ENCODE measurements around the gene BST2.
A peak's percentile ranks its signal among the peaks of the same experiment; 100 is the strongest.

The BST2 gene

GRCh38 chr19:17401628-17402027 is 3.8 kb downstream of the BST2 start:
- Histone ChIP-seq H3K4me3 (ENCODE audit: extremely low read depth, insufficient read depth, low read length, poor library complexity, severe bottlenecking) (no peak overlapping the region), H3K4me1 (ENCODE audit: control insufficient read depth, insufficient read depth, low read length, poor library complexity, severe bottlenecking) (peaks cover 10% of the 10 kb centered on the region), H3K36me3 (ENCODE audit: control insufficient read depth, insufficient read depth, low read length) (no peaks in the 10 kb centered on the region), H3K9me3 (ENCODE audit: control insufficient read depth, low read length) (no peaks in the 10 kb centered on the region), H3K27ac (ENCODE audit: low read depth, low read length, severe bottlenecking) (no peak overlapping the region)
- 88 to 92% methylated on average over 5 to 6 of the region's 6 CpGs for WGBS, 2 experiments (ENCODE audit: insufficient coverage in 2 of 2)

GRCh38 chr19:17398902-17399527 is 6.4 kb downstream of the BST2 start:
- Histone ChIP-seq H3K4me1 (ENCODE audit: control insufficient read depth, insufficient read depth, low read length, poor library complexity, severe bottlenecking) (no peaks in the 10 kb centered on the region), H3K9me3 (ENCODE audit: control insufficient read depth, low read length) (no peaks in the 10 kb centered on the region), H3K36me3 (ENCODE audit: control insufficient read depth, insufficient read depth, low read length) (no peaks in the 10 kb centered on the region), H3K27ac (ENCODE audit: low read depth, low read length, severe bottlenecking) (no peak overlapping the region), H3K4me3 (ENCODE audit: extremely low read depth, insufficient read depth, low read length, poor library complexity, severe bottlenecking) (no peak overlapping the region)
- 75 to 82% methylated on average over 4 to 7 of the region's 8 CpGs for WGBS, 2 experiments (ENCODE audit: insufficient coverage in 2 of 2)

- no peak overlapping the region for H3K27ac ChIP-seq (ENCODE audit: low read depth, low read length, severe bottlenecking)
- no peak overlapping the region for H3K4me3 ChIP-seq (ENCODE audit: extremely low read depth, insufficient read depth, low read length, poor library complexity, severe bottlenecking)
- peaks cover 1% of the 10 kb centered on the region for H3K9me3 ChIP-seq (ENCODE audit: control insufficient read depth, low read length)
- WGBS, 2 experiments (ENCODE audit: insufficient coverage in 2 of 2), result 20% methylated on average over 13 to 19 of the region's 19 CpGs
- H3K36me3 ChIP-seq (ENCODE audit: control insufficient read depth, insufficient read depth, low read length), result no peaks in the 10 kb centered on the region
- peaks cover 5% of the 10 kb centered on the region for H3K4me1 ChIP-seq (ENCODE audit: control insufficient read depth, insufficient read depth, low read length, poor library complexity, severe bottlenecking)
Observed at GRCh38 chr19:17394891-17395415, 10.5 kb downstream of the BST2 start.

GRCh38 chr19:17393914-17394313 is 11.5 kb downstream of the BST2 start, which contains the start of gene CCDC194:
Gene CCDC194 (minus strand): TSS chr19:17394196. CDS start chr19:17394158, 38 bp downstream.
- WGBS, 2 experiments (ENCODE audit: insufficient coverage in 2 of 2), result 94% methylated on average over 40 to 41 of the region's 41 CpGs
- H3K4me3 ChIP-seq (ENCODE audit: extremely low read depth, insufficient read depth, low read length, poor library complexity, severe bottlenecking), result no peak within 1 kb of the TSS
- H3K27ac ChIP-seq (ENCODE audit: low read depth, low read length, severe bottlenecking), result no peak within 1 kb of the TSS
- H3K36me3 ChIP-seq (ENCODE audit: control insufficient read depth, insufficient read depth, low read length), result no peaks in the 10 kb centered on the region
- peaks cover 12% of the 10 kb centered on the region for H3K9me3 ChIP-seq (ENCODE audit: control insufficient read depth, low read length)
- peaks cover 5% of the 10 kb centered on the region for H3K4me1 ChIP-seq (ENCODE audit: control insufficient read depth, insufficient read depth, low read length, poor library complexity, severe bottlenecking)

GRCh38 chr19:17393002-17393401 is 12.4 kb downstream of the BST2 start:
- Histone ChIP-seq H3K27ac (ENCODE audit: low read depth, low read length, severe bottlenecking) (no peak overlapping the region), H3K36me3 (ENCODE audit: control insufficient read depth, insufficient read depth, low read length) (no peaks in the 10 kb centered on the region)
- 88 to 100% methylated on average over 1 of the region's 2 CpGs for WGBS, 2 experiments (ENCODE audit: insufficient coverage in 2 of 2)

GRCh38 chr19:17391371-17392151 is 13.9 kb downstream of the BST2 start:
- H3K9me3 ChIP-seq (ENCODE audit: control insufficient read depth, low read length), result peaks cover 18% of the 10 kb centered on the region
- peak overlapping the region; percentile 53 for H3K4me3 ChIP-seq (ENCODE audit: extremely low read depth, insufficient read depth, low read length, poor library complexity, severe bottlenecking)
- H3K36me3 ChIP-seq (ENCODE audit: control insufficient read depth, insufficient read depth, low read length), result no peaks in the 10 kb centered on the region
- 21 to 32% methylated on average over 14 to 20 of the region's 26 CpGs for WGBS, 2 experiments (ENCODE audit: insufficient coverage in 2 of 2)
- no peak overlapping the region for H3K27ac ChIP-seq (ENCODE audit: low read depth, low read length, severe bottlenecking)
- peaks cover 5% of the 10 kb centered on the region for H3K4me1 ChIP-seq (ENCODE audit: control insufficient read depth, insufficient read depth, low read length, poor library complexity, severe bottlenecking)

More at GRCh38 chr19:17393002-17393401, 12.4 kb downstream of the BST2 start:
- peaks cover 5% of the 10 kb centered on the region for H3K4me1 ChIP-seq (ENCODE audit: control insufficient read depth, insufficient read depth, low read length, poor library complexity, severe bottlenecking)
- H3K4me3 ChIP-seq (ENCODE audit: extremely low read depth, insufficient read depth, low read length, poor library complexity, severe bottlenecking), result no peak overlapping the region
- H3K9me3 ChIP-seq (ENCODE audit: control insufficient read depth, low read length), result peaks cover 18% of the 10 kb centered on the region

GRCh38 chr19:17390665-17391370 is 14.6 kb downstream of the BST2 start:
- Histone ChIP-seq H3K36me3 (ENCODE audit: control insufficient read depth, insufficient read depth, low read length) (no peaks in the 10 kb centered on the region), H3K4me1 (ENCODE audit: control insufficient read depth, insufficient read depth, low read length, poor library complexity, severe bottlenecking) (peaks cover 5% of the 10 kb centered on the region), H3K27ac (ENCODE audit: low read depth, low read length, severe bottlenecking) (peak overlapping the region; percentile 29), H3K9me3 (ENCODE audit: control insufficient read depth, low read length) (peaks cover 18% of the 10 kb centered on the region), H3K4me3 (ENCODE audit: extremely low read depth, insufficient read depth, low read length, poor library complexity, severe bottlenecking) (peak overlapping the region; percentile 53)
- 0 to 1% methylated on average over 25 to 48 of the region's 50 CpGs for WGBS, 2 experiments (ENCODE audit: insufficient coverage in 2 of 2)

GRCh38 chr19:17389957-17390664 is 15.3 kb downstream of the BST2 start:
- 10 to 21% methylated on average over 13 to 30 of the region's 37 CpGs for WGBS, 2 experiments (ENCODE audit: insufficient coverage in 2 of 2)

GRCh38 chr19:17389288-17389687 is 16.1 kb downstream of the BST2 start:
- Histone ChIP-seq H3K4me3 (ENCODE audit: extremely low read depth, insufficient read depth, low read length, poor library complexity, severe bottlenecking) (no peak overlapping the region), H3K36me3 (ENCODE audit: control insufficient read depth, insufficient read depth, low read length) (no peaks in the 10 kb centered on the region), H3K4me1 (ENCODE audit: control insufficient read depth, insufficient read depth, low read length, poor library complexity, severe bottlenecking) (peaks cover 5% of the 10 kb centered on the region), H3K27ac (ENCODE audit: low read depth, low read length, severe bottlenecking) (no peak overlapping the region), H3K9me3 (ENCODE audit: control insufficient read depth, low read length) (peaks cover 18% of the 10 kb centered on the region)
- WGBS, 2 experiments (ENCODE audit: insufficient coverage in 2 of 2), result no CpG with 5 or more reads among the region's 1 CpG

More at GRCh38 chr19:17389957-17390664, 15.3 kb downstream of the BST2 start:
- H3K27ac ChIP-seq (ENCODE audit: low read depth, low read length, severe bottlenecking), result no peak overlapping the region
- no peaks in the 10 kb centered on the region for H3K36me3 ChIP-seq (ENCODE audit: control insufficient read depth, insufficient read depth, low read length)
- peak overlapping the region; percentile 53 for H3K4me3 ChIP-seq (ENCODE audit: extremely low read depth, insufficient read depth, low read length, poor library complexity, severe bottlenecking)
- peaks cover 5% of the 10 kb centered on the region for H3K4me1 ChIP-seq (ENCODE audit: control insufficient read depth, insufficient read depth, low read length, poor library complexity, severe bottlenecking)
- H3K9me3 ChIP-seq (ENCODE audit: control insufficient read depth, low read length), result peaks cover 18% of the 10 kb centered on the region

All from mesodermal cell (in vitro differentiated cells).